GM21825 (cell line): ENCODE measurements around the gene DDRGK1.
"Not testable (repeated sequence)": the region's sequence is repeated elsewhere in the genome, so short reads cannot be mapped to it uniquely, and the experiment has no call there.

Source experiments
- ATAC-seq: cut with Tn5 transposase; IDR thresholded peaks from one replicate; pipeline ENCODE4 v1.9.1; 2021; ENCODE audit warnings: mild to moderate bottlenecking, moderate library complexity; ENCODE audit not compliant: unreplicated experiment

The DDRGK1 gene

GRCh38 chr20:3221398-3222226, 17.1 kb upstream of the DDRGK1 start:
- ATAC-seq: no peak

- no peak for ATAC-seq
Measured at GRCh38 chr20:3218307-3218988, 14.0 kb upstream of the DDRGK1 start.

GRCh38 chr20:3215359-3215917, 11.0 kb upstream of the DDRGK1 start:
- not testable (repeated sequence) for ATAC-seq

- no peak for ATAC-seq
Measured at GRCh38 chr20:3213226-3213625, 8.7 kb upstream of the DDRGK1 start.

DNA sequence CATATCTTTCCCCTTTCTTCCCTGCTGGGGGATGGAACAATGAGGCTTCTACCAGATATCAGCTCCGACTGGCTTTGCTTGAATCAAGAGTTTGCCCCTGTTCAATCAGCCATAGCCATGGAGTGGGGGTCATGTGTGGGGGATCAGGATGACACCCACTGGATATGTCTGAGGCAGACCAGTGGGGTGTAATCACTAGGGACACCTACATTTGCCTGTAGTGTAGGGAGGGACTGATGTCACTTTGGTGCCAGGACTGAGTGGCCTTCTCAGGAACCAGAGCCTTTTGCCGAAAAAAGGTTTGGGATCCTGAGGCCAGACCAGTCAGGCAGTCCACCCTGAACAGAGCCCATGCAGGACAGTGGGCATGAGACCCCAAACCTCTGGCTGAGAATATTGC, 5.9 kb upstream of the DDRGK1 start:
- ATAC-seq: no peak

DNA sequence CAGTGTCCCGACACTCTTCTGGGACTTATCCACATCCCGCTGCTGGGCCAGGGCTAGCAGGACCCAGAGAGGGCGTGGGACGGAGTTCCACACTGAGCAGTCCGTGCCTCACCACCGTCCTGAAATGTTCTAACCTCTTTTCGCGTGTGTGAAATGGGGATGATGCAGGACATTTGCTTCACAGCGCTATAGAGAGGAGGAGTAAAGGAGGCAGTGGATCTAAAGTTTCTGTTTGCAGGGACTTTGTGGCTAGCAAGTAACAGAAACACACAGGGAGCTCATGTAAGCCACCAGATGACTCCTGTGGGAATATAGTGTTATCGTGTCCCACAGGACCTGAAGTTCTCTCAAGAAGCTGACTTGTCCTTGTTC, 5.5 kb upstream of the DDRGK1 start:
- no peak for ATAC-seq

DNA sequence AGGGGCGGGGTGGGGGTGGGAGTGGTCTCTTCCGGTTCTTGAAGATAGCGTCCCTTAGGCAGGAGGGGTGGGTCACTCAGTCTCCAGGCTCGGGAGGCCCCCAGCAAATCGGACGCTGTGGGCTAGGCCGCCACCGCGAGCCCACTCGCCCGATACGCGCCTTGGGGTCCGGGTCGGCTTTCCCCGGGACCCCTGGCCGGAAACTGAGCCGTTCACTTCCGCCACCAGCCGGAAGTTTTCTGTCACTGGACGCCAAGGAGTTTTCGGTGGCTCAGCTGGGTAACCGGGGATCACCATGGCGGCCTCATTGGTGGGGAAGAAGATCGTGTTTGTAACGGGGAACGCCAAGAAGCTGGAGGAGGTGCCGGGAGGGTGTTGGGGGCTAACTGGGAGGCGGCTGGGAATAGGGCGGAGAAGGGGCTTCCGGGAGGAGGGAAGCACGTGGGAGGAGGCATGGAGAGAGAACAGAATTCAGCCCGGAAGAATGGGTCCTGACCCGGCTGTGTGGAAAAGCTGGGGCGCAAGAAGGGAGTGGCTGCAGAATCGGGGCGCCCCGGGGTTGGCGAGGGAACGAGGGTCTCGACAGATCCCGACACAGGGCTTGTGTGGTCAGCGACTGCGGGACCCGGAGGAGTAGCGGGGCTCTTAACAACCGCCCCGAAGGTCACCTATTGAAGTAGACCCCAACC, 4.9 kb upstream of the DDRGK1 start, which contains the start of gene ITPA:
TSS of gene ITPA (plus strand) at position 242 of the 689 bp plus-strand sequence. CDS start at position 296, 54 bp downstream.
- ATAC-seq: no peak

DNA sequence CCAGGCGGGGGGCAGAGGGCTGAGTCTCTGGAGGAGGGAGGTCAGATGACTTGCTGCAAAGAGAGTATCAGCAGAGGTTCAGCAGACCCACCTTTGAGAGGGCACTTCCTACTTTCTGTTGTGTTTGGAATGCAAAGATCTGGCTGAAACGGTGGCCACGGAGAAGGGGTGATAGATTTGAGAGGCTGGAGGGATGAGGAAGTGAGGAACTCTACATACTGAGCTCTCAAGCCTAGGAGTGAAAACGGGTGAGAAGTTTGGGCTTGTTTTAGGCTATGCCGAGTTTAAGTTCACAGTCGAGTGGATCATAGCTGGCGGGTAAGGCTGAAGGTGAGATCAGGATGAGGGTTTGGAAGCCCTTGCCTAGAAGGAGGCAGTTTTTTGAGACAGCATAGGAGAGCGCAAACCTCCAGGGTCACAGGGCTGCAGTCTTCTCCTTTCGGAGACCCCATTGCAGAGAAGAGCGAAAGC, 4.3 kb upstream of the DDRGK1 start:
- ATAC-seq: no peak

- ATAC-seq: peak; percentile 7
Measured at GRCh38 chr20:3203315-3204123, 963 bp downstream of the DDRGK1 start.

- ATAC-seq: no peak
Measured at GRCh38 chr20:3202965-3203314, 1.5 kb downstream of the DDRGK1 start.

DNA sequence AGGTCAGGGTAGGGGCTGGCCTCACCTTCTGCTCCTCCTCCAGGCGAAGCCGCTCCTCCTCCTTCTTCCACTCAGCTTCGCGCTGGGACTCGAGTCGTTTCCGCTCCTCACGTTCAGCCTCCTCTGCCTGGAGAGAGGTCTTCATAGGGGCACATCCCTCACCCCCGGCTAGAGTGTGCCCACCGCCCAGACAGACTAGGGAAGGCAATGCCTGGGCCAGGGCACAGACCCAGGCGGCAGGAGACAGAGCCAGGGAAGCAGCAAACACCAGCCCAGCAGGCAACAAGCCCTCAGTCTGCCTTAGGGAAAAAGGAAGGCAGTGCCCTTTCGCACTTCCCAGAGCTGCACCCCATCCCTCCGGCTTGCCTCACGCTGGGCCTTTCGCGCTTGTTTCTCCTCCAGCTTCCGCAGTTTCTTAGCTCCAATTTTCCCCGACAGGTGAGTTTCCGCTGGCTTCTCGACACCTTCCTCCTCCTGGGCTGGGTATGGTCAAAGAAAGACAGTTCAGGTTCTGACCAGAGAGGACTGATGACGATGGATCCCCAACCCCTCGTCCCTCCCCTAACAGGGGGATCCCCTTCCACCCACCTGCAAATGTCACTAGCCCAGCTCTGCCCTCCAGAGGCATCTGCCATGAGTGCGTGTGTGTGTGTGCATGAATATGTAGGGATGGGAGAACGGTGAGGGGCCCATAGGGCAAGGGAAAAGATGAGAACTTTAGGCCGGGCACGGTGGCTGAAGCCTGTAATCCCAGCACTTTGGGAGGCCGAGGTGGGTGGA, 4.3 kb downstream of the DDRGK1 start:
- no peak for ATAC-seq

DNA sequence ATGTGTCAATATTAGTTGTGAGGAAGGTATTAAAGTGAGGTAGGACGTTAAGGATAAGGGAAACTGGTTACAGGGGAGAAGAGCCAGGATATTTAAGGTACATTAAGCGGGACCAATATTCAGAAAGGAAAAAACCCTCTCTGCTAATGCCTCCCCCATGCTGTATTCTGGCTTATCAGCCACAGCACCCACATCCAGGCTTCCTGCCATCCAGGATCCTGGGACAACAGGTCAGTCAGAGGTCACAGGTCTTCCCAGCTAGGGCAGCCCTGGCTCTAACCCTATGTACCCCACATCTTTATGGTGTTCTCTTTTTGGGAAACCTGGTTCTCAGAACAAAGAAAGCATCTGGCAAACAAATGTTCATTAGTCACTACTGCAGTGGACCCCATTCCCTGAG, 5.3 kb downstream of the DDRGK1 start:
- ATAC-seq: no peak

- ATAC-seq: no peak
Measured at GRCh38 chr20:3195590-3196237, 8.8 kb downstream of the DDRGK1 start.

- ATAC-seq: no peak
Measured at GRCh38 chr20:3194617-3195280, 9.7 kb downstream of the DDRGK1 start.

DNA sequence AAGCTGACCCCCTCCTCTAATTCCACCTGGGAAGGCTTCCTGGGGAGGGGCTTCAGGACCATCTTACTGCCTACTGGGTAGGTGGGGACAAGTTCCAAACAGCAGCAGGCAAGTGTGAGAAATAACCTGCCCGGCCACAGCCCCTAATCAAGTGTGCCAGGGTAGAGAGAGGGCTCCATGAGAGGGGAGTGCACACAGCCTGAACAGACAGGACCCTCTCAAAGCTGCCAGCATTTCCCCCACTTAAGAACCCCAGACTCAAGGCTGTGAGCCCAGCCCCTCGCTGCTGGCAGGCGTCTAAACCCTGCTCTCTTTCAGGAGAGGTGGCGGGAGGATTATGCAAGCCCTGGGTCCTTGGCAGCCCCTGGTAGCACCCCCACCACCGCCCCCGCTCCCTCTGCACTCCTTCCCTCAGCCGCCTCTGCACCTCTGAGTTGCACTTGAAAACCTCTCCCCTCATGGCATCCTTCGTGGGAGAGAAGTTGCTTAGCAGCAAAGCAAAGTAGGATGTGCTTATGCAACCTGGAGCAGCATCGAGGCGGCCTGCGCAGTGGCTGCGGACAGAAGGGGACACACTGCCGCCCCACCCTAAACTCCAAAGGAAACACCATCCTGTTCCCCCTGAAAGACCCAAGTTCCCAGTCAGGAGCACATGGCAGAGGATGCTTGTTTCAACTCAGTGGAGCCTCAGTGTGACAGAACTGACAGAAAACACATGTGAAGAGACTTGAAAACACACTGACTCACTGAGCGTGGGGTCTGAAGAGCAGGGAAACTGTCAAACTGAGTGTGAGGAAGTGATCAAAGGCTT, 10.5 kb downstream of the DDRGK1 start:
- ATAC-seq: no peak

GRCh38 chr20:3192226-3193015, 12.1 kb downstream of the DDRGK1 start:
- ATAC-seq: no peak

DNA sequence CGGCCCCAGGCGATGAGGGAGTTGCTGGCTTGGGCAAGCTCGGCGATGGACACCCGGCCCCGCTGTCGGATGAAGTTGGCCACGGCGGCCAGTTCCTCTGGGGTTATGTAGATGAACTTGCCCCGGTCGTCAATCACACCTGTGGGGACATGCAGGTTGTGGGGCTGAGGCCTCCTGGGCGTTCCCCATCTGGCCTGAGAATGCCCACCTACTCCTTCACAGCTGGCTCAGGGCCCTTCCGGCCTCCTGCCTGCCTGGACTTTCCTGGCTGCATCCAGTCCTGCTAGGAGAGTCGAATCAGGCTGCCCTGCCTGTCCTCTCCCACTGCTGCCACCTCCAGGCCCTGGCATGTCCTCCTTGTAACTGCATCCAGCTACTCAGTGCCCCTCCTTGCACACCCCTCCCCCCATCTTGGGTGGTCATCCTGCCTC, 13.8 kb downstream of the DDRGK1 start:
- no peak for ATAC-seq
